GM19452 (cell line): ENCODE data around the gene SDHAF1.
"Not testable (repeated sequence)": the region's sequence is repeated elsewhere in the genome, so short reads cannot be mapped to it uniquely, and the experiment has no call there.

Source experiments
- ATAC-seq: cut with Tn5 transposase; IDR thresholded peaks from one replicate; pipeline ENCODE4 v1.9.1; 2021; ENCODE audit not compliant: unreplicated experiment

The SDHAF1 gene

GRCh38 chr19:36014012-36014924, 19.3 kb downstream of the SDHAF1 start, which contains the start of gene ALKBH6:
ALKBH6 (minus strand) TSS chr19:36014213; CDS start chr19:36013397, 816 bp downstream.
- peak; percentile 96 for ATAC-seq

DNA sequence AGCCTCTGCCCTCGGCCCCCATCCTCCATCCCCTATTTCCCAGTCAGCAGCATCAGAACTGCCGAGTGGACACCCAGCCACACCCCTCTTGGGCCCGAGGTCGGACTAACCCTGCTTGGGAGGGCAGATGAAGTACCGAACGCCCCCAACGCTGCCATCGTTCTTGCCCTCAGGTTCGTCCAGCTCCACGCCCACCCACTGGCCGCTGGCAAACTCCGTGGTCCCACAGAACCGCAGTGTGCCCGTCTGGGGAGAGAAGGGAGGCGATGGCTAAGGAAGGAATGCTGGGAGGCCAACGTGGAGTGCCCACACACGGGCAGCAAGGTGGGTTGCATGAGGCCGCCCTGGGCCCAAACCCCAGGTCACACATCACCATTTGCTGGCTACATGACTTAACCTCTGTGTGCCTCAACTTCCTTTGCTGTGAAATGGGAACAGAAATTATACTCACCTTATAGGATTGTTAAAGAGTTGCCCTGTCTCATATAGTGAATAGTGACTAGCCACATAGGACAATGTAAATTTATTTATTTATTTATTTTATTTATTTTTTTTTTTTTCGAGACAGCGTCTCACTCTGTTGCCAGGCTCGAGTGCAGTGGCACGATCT, 24.2 kb downstream of the SDHAF1 start:
- no peak for ATAC-seq

DNA sequence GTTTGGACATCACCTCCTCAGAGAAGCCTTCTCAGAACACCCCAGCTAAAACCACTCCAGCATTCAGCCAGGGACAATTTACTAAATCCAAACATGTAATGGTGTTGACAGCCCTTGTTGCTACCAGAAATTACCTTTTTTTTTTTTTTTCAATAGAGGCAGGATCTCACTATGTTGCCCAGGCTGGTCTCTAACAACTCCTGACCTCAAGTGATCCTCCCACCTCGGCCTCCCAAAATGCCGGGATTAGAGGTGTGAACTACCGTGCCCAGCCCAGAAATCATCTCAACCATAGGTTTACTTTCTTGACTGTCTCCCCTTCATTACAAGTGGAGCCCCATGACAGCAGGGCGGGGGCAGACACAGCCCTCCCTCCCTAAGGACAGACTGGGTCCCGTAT, 28.4 kb downstream of the SDHAF1 start:
- no peak for ATAC-seq

DNA sequence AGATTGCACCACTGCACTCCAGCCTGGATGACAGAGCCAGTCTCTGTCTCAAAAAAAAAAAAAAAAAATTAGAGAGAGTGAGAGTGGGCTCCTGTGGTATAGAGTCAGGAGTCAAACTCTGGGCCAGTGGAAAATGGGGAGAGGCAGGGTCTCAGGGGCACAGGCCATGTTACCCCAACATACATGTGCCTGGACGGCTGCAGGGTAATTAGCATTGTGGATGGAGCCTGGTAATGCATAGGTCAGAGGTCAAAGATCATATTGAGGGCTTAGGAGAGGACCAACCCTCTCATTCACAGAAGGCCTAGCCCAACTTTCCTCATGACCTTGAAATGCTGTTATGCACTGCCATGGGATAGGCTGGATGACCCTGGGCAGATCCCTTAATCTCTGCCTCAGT, 30.6 kb downstream of the SDHAF1 start:
- ATAC-seq = no peak

- no peak for ATAC-seq
These were observed 31.3 kb downstream of the SDHAF1 start for GRCh38 chr19:36026091-36026876.

GRCh38 chr19:36027696-36028095, 32.7 kb downstream of the SDHAF1 start:
- ATAC-seq = no peak

DNA sequence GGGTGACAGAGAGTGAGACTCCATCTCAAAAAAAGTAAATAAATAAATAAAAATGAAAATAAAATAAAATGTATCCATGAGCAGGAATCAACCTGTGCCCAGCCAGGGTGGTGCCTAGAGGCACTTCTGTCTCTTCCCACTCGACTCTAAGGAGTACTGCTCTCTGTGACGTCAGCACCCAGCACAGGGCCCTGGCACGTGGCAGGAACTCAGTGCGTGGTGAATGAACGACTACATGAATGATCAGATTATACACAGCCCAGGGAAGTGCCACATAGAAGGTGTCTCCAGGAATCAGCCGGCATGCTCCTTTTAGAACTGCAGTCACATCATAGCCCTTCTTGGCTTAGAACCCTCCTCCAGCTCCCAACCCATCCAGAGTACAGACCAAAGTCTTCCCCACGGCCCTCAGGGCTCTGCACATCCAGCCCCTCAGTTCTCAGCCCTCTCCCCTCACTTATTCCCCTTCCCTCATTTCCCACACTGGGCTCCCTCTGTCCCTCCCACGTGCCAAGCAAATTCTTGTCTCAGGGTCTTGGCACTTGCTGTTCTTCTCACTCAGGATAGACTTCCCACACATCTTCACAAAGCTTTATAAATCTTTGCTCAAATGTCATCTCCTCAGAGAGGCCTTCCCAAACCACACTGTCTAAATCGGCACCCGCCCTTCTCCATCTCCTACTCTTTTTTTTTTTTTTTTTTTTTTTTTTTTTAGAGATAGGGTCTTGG, 33.5 kb downstream of the SDHAF1 start:
- no peak for ATAC-seq

DNA sequence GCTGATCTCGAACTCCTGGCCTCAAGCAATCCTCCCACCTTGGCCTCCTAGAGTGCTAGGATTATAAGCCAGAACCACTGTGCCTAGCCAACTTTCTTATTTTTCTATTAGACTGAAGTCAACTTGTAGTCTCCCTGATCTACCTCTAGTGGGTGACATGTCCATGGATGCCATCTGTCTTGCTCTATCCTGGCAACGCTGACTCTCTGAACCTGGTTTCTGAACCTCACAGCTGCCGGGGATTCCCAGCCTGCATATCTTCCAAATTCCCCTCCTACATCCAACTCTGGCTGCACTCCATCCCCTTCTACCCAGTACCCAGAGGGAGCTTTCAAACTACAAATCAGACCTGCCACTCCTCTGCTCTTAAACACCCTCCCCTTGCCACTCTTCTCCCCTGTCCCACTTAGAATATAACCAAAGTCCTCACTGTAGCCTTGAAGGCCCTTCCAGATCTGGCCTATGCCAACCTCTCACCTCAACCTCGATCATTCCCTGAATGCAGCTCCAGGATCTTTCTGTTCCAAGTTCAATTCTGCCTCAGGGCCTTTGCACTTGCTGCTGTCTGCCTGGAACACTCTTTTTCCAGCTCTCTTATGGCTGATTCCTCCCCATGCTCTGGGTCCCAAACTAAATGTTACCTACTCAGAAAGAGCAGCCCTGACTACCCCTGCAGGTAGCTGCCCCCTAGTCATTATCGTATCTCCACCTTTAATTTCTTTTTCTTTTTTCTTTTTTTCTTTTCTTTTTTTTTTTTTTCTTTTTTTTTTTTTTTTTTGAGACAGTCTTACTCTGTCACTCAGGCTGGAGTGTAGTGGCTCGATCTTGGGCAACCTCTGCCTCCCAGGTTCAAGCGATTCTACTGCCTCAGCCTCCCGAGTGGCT, 35.5 kb downstream of the SDHAF1 start:
- no peak for ATAC-seq

- ATAC-seq = no peak
These were observed 36.3 kb downstream of the SDHAF1 start for GRCh38 chr19:36031308-36031707.

DNA sequence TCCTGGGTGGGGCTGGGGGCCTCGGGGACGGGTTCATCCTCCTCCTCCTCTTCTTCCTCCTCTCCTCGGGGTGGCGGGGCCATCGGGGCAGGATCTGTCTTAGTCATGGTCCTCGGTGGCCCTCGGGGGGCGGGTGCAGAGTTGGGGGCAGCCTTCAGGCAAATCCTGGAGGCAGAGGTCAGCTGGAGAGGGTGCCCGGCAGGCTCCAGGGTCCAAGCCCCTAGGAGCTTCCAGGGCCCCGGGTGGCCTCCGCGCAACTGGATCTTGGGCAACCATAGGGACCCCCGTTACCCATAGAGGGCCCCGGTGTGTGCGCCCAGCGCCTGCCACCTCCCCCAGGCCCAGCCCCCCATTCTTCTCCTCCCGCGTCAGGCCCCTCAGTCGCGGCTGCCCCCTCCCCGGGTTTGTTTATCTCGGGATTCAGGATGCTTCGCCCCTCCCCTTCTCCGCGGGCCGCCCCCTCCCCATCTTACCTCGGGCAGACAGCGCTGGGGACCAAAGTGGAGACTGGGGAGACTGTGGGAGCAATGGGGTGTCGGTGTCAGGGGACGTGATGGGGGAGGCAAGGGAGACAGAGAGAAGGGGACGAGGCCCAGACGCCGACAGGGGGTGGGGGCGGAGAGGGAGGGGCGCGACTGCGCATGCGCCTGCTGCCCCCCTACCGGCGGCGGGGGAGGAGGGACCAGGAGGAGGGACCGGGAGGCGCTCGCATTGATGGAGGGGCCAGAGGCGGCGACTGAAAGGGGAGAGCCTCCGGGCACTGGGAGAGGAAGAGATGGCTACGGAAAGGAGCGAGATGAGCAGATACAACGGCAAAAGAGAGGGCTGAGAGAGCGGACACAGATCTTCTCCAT, 37.5 kb downstream of the SDHAF1 start, which contains the start of gene CLIP3:
Gene CLIP3 (minus strand): TSS at position 623 of the 854 bp plus-strand sequence. CDS start 516 bp downstream, at position 107.
- ATAC-seq = no peak

DNA sequence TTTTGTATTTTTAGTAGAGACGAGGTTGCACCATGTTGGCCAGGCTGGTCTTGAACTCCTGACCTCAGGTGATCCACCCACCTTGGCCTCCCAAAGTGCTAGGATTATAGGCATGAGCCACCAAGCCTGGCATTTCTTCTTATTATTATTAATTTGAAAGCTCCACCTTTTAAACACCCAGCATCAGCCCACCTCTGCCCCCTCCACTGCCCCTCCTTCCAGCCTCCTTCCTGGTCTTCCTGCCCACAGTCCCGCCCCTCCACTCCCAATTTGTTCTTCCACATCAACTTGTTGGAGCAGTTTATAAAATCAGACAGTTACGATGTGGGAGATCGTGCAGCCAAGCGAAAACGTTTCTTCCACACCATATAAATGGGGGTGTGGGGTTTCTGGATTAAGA, 45.5 kb downstream of the SDHAF1 start:
- ATAC-seq = no peak

- ATAC-seq = not testable (repeated sequence)
These were observed 46.1 kb downstream of the SDHAF1 start for GRCh38 chr19:36041092-36041491.

GRCh38 chr19:36041831-36042230, 46.8 kb downstream of the SDHAF1 start:
- ATAC-seq = no peak

DNA sequence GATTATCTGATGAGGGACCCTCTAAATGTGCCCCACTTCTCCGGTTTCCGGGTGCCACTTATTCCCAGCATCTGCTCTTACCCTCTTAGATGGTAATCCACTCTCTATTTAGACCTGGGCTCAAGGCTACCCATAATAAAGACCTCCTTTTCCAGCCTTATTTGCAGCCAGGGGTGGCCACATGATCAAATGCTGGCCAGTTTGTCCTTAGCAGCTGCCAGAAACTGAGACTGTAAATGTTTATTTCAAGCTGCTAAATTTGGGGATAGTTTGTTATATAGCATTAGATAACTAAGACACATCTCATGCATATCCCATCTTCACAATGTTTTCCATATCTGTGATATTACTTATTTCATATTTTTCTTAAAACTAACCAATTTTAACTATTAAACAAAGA, 49.0 kb downstream of the SDHAF1 start:
- no peak for ATAC-seq
